GM12875 (cell line): ENCODE measurements around the gene TEKT2.

ENCODE experiments used
- H3K4me3 ChIP-seq: one replicate; pipeline ENCODE4 v1.5.1; 2011; ENCODE audit warnings: low read depth, low read length, control low read depth
- CTCF ChIP-seq: IDR thresholded peaks from 2 replicates; pipeline ENCODE4 v1.5.1; 2011; ENCODE audit warnings: low read depth, mild to moderate bottlenecking, control low read depth, inconsistent platforms, low read length, moderate library complexity, borderline replicate concordance; ENCODE audit not compliant: insufficient read depth

The TEKT2 gene

GRCh38 chr1:36083635-36084496 lies at the start of gene TEKT2:
TEKT2 (plus strand) TSS chr1:36084094; CDS start chr1:36084922, 828 bp downstream.
- H3K4me3 ChIP-seq: no peak within 1 kb of the TSS
- TF ChIP-seq CTCF: no peak

- H3K4me3 ChIP-seq: no peak overlapping the region
- no peak for TF ChIP-seq CTCF
Measured at GRCh38 chr1:36034692-36035091, 49.2 kb upstream of the TEKT2 start.

GRCh38 chr1:36035154-36035553 lies 48.7 kb upstream of the TEKT2 start:
- TF ChIP-seq CTCF: no peak
- no peak overlapping the region for H3K4me3 ChIP-seq

GRCh38 chr1:36040238-36040637 lies 43.7 kb upstream of the TEKT2 start:
- TF ChIP-seq CTCF: no peak
- no peak overlapping the region for H3K4me3 ChIP-seq

GRCh38 chr1:36051821-36052220 lies 32.1 kb upstream of the TEKT2 start:
- H3K4me3 ChIP-seq: no peak overlapping the region
- no peak for TF ChIP-seq CTCF

- no peak overlapping the region for H3K4me3 ChIP-seq
- no peak for TF ChIP-seq CTCF
Measured at GRCh38 chr1:36053978-36054377, 29.9 kb upstream of the TEKT2 start.

GRCh38 chr1:36055706-36056105 lies 28.2 kb upstream of the TEKT2 start:
- H3K4me3 ChIP-seq: no peak overlapping the region
- no peak for TF ChIP-seq CTCF
